SU-DHL-6 (cell line): ENCODE data around the gene VAV3.

Source experiments
- CTCF ChIP-seq: fragments of 200-600 bp; sonication (generic); IDR thresholded peaks from one replicate; pipeline ENCODE4 v1.5.1; 2017; ENCODE audit warnings: antibody characterized with exemption, mild to moderate bottlenecking, low read length, moderate library complexity; ENCODE audit not compliant: insufficient read depth, poor library complexity, severe bottlenecking
- EZH2phosphoT487 ChIP-seq: fragments of 200-600 bp; sonication (generic), shearing (Covaris generic); conservative IDR thresholded peaks from 2 replicates; pipeline ENCODE4 v1.6.1; 2018; ENCODE audit warnings: mild to moderate bottlenecking, antibody characterized with exemption, low read length, moderate library complexity, mixed read lengths

- TF ChIP-seq CTCF = no peak
- no peak for TF ChIP-seq EZH2phosphoT487
Measured at GRCh38 chr1:107691540-107691939, 273.4 kb downstream of the VAV3 start.
